Dermis microvascular lymphatic vessel endothelial cell (primary cell): ENCODE data around the gene HRH2. TPM values are rescaled to one million over a fixed set of nuclear protein-coding genes. Genes with fewer than 3 reads are reported as not detected.
"Not testable (repeated sequence)": the region's sequence is repeated elsewhere in the genome, so short reads cannot be mapped to it uniquely, and the experiment has no call there.

ENCODE experiments used
- DNase-seq, 2 donors: peaks; one replicate each; pipeline versions ENCODE4 v3.0.0 to v3.0.0-alpha.2; 2010; ENCODE audit warnings: low read depth in 2 of 2
- total RNA-seq: library from RNA; depleted of rRNA; stranded (reverse); fragments of >200 nt; gene quantifications from 2 replicates; pipeline ENCODE4 v1.2.1, GENCODE V29; 2014

HRH2 gene
- total RNA-seq = 0.13 TPM in 1 of 2 replicates, not detected in the other

GRCh38 chr5:175657593-175658271, at the start of gene HRH2:
Gene HRH2 (plus strand): TSS chr5:175658071. CDS start chr5:175683234, 25,163 bp downstream.
- DNase-seq = no peak

- no peak for DNase-seq
Measured at GRCh38 chr5:175609526-175609925, 48.3 kb upstream of the HRH2 start.

- DNase-seq = no peak
Measured at GRCh38 chr5:175610381-175610780, 47.5 kb upstream of the HRH2 start.

- DNase-seq = no peak
Measured at GRCh38 chr5:175610898-175611297, 47.0 kb upstream of the HRH2 start.

- DNase-seq = no peak
Measured at GRCh38 chr5:175614223-175614815, 43.6 kb upstream of the HRH2 start.

GRCh38 chr5:175614861-175615260, 43.0 kb upstream of the HRH2 start:
- DNase-seq = no peak

- DNase-seq = no peak
Measured at GRCh38 chr5:175616083-175616482, 41.8 kb upstream of the HRH2 start.

GRCh38 chr5:175616527-175616926, 41.3 kb upstream of the HRH2 start:
- DNase-seq = not testable (repeated sequence)

- DNase-seq = no peak
Measured at GRCh38 chr5:175617447-175617846, 40.4 kb upstream of the HRH2 start.

- no peak for DNase-seq
Measured at GRCh38 chr5:175620527-175620926, 37.3 kb upstream of the HRH2 start.

GRCh38 chr5:175621971-175622370, 35.9 kb upstream of the HRH2 start:
- no peak for DNase-seq

GRCh38 chr5:175623088-175623487, 34.8 kb upstream of the HRH2 start:
- no peak for DNase-seq

GRCh38 chr5:175624316-175624715, 33.6 kb upstream of the HRH2 start:
- DNase-seq = no peak

- no peak for DNase-seq
Measured at GRCh38 chr5:175627005-175627404, 30.9 kb upstream of the HRH2 start.

GRCh38 chr5:175627739-175628138, 30.1 kb upstream of the HRH2 start:
- DNase-seq = no peak

GRCh38 chr5:175628668-175629067, 29.2 kb upstream of the HRH2 start:
- DNase-seq = no peak

GRCh38 chr5:175629261-175629660, 28.6 kb upstream of the HRH2 start:
- DNase-seq = no peak

GRCh38 chr5:175629793-175630192, 28.1 kb upstream of the HRH2 start:
- no peak for DNase-seq

GRCh38 chr5:175635854-175636584, 21.9 kb upstream of the HRH2 start:
- DNase-seq = no peak

GRCh38 chr5:175638305-175638704, 19.6 kb upstream of the HRH2 start:
- no peak for DNase-seq

GRCh38 chr5:175640106-175640775, 17.6 kb upstream of the HRH2 start:
- DNase-seq = no peak

- no peak for DNase-seq
Measured at GRCh38 chr5:175642998-175643397, 14.9 kb upstream of the HRH2 start.
